ENCODE measurements around the gene CEMIP. TPM values are rescaled to one million over a fixed set of nuclear protein-coding genes. Genes with fewer than 3 reads are reported as not detected.

CEMIP gene
- total and polyA plus RNA-seq, 10 of the 15 experiments (the other 5 are each of a cell fraction or from before 2014, with no cell fraction given): 0.01 to 0.44 (median 0.16) TPM; not detected in 6

- no peak overlapping the region for H3K27ac ChIP-seq (ENCODE audit: control insufficient read depth, insufficient read depth)
- H3K27me3 ChIP-seq (replicated peaks in 1 of 2; ENCODE audit: control insufficient read depth in 2 of 2, insufficient read depth in 2 of 2, low read length in 1 of 2): no peaks in the 10 kb centered on the region
- ChIA-PET SMC1A (ENCODE audit: uncharacterized antibody, unreplicated experiment) (interaction anchor here (1.2 to 2.4 kb wide), 3 partner anchors 12 to 130 kb away, joined by 3 to 14 read pairs (median 3); no protein-coding TSS in a partner anchor), CTCF (interaction anchor here (1.3 to 1.9 kb wide), 4 partner anchors 10 to 284 kb away, joined by 3 to 7 read pairs (median 6); no protein-coding TSS in a partner anchor), RAD21 (ENCODE audit: unreplicated experiment) (interaction anchor here (2.0 kb wide), 1 partner anchor 284 kb away, joined by 9 read pairs; no protein-coding TSS in a partner anchor), POLR2A (no interaction called here)
- ATAC-seq (peak; percentile 71), FAIRE-seq (peak; percentile 71), DNase-seq (ENCODE audit: low read depth, low spot score) (no peak)
- peaks cover 1 to 10% of the 10 kb centered on the region in 2 experiments for H3K36me3 ChIP-seq (ENCODE audit: control insufficient read depth in 2 of 2, insufficient read depth in 2 of 2, low read length in 1 of 2)
- H3K4me2 ChIP-seq (ENCODE audit: control insufficient read depth, insufficient read depth): no peak overlapping the region
- peaks cover 42% of the 10 kb centered on the region for H3K79me2 ChIP-seq (ENCODE audit: control insufficient read depth, insufficient read depth, low read length)
- no peaks in the 10 kb centered on the region for H3K9me3 ChIP-seq (replicated peaks; ENCODE audit: control insufficient read depth, insufficient read depth, low read length)
- WGBS (ENCODE audit: insufficient coverage, insufficient replicate concordance, low lambda C conversion rate, missing lambda C conversion rate): 63% methylated on average over 2 of the region's 2 CpGs
- H4K20me1 ChIP-seq (ENCODE audit: control insufficient read depth, insufficient read depth): no peaks in the 10 kb centered on the region
- intact Hi-C loops (cut with micrococcal nuclease; ENCODE audit: unreplicated experiment): no loop called here
- in situ Hi-C loops (cut with MboI): no loop called here
- no peak overlapping the region for H2AFZ ChIP-seq (ENCODE audit: control insufficient read depth, low read depth, low read length)
- peaks cover 5% of the 10 kb centered on the region for H3K4me1 ChIP-seq (ENCODE audit: control insufficient read depth, insufficient read depth, low read length)
- H3K9ac ChIP-seq (ENCODE audit: control insufficient read depth, insufficient read depth, low read length): no peak overlapping the region
- H3K4me3 ChIP-seq: no peak overlapping the region
- no TSS peak for BruUV-seq (replicated peaks)
- TF ChIP-seq SUPT20H (IDR thresholded peaks at IDR 0.05; ENCODE audit: borderline replicate concordance, control insufficient read depth, low read depth, low read length): no peak
- no peak for TF ChIP-seq EED (IDR thresholded peaks at IDR 0.05; ENCODE audit: low read depth)
- TF ChIP-seq E2F8 (IDR thresholded peaks at IDR 0.05; ENCODE audit: low read depth, partially characterized antibody): no peak
- TF ChIP-seq SMAD5 (IDR thresholded peaks at IDR 0.05; ENCODE audit: low read depth): no peak
- TF ChIP-seq ZBED1 (IDR thresholded peaks at IDR 0.05; ENCODE audit: borderline replicate concordance): no peak
- no peak for TF ChIP-seq JUND (IDR thresholded peaks at IDR 0.05; ENCODE audit: low read depth, low read length)
- TF ChIP-seq SIN3A (IDR thresholded peaks at IDR 0.05; ENCODE audit: low read depth, low read length): no peak
- no peak for TF ChIP-seq CBFB (IDR thresholded peaks at IDR 0.05; ENCODE audit: low read depth)
- TF ChIP-seq RAD21 (IDR thresholded peaks at IDR 0.05; ENCODE audit: insufficient read depth, low read depth, low read length): peak; percentile 58
- no peak for TF ChIP-seq TCF7 (IDR thresholded peaks at IDR 0.05; ENCODE audit: borderline replicate concordance)
- no peak for TF ChIP-seq IKZF1 (conservative IDR thresholded peaks at IDR 0.05)
- TF ChIP-seq BRCA1 (IDR thresholded peaks at IDR 0.05; ENCODE audit: low read depth, low read length): no peak
- no peak for TF ChIP-seq RFX5 (IDR thresholded peaks at IDR 0.05; ENCODE audit: low read depth, low read length)
- TF ChIP-seq IKZF2 (IDR thresholded peaks at IDR 0.05): no peak
- TF ChIP-seq, protein P1, sequence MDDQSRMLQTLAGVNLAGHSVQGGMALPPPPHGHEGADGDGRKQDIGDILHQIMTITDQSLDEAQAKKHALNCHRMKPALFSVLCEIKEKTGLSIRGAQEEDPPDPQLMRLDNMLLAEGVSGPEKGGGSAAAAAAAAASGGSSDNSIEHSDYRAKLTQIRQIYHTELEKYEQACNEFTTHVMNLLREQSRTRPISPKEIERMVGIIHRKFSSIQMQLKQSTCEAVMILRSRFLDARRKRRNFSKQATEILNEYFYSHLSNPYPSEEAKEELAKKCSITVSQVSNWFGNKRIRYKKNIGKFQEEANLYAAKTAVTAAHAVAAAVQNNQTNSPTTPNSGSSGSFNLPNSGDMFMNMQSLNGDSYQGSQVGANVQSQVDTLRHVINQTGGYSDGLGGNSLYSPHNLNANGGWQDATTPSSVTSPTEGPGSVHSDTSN (IDR thresholded peaks at IDR 0.05; ENCODE audit: insufficient replicate concordance, low read depth, low read length): no peak
- TF ChIP-seq STAT3 (IDR thresholded peaks at IDR 0.05; ENCODE audit: low read depth, low read length): no peak
- peak; percentile 70; the same call in 1 of the 2 replicates for TF ChIP-seq ZNF24 (IDR thresholded peaks at IDR 0.05)
- no peak for TF ChIP-seq HDAC2 (IDR thresholded peaks at IDR 0.05)
- no peak for TF ChIP-seq ZSCAN29 (IDR thresholded peaks at IDR 0.05)
- peak; percentile 72 for TF ChIP-seq YY1 (IDR thresholded peaks at IDR 0.05; ENCODE audit: low read depth, low read length)
- TF ChIP-seq STAT1 (conservative IDR thresholded peaks at IDR 0.05): no peak
- TF ChIP-seq, protein P2, sequence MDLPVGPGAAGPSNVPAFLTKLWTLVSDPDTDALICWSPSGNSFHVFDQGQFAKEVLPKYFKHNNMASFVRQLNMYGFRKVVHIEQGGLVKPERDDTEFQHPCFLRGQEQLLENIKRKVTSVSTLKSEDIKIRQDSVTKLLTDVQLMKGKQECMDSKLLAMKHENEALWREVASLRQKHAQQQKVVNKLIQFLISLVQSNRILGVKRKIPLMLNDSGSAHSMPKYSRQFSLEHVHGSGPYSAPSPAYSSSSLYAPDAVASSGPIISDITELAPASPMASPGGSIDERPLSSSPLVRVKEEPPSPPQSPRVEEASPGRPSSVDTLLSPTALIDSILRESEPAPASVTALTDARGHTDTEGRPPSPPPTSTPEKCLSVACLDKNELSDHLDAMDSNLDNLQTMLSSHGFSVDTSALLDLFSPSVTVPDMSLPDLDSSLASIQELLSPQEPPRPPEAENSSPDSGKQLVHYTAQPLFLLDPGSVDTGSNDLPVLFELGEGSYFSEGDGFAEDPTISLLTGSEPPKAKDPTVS (IDR thresholded peaks at IDR 0.05; ENCODE audit: low read depth, low read length): no peak
These were observed 203.0 kb downstream of the CEMIP start for GRCh38 chr15:80982205-80982604.

Measured in GM12878 (cell line).